Ishikawa (cell line): Measurements from ENCODE around the gene SRBD1.

Experiments used
- CEBPB ChIP-seq: IDR thresholded peaks from 2 replicates; pipeline ENCODE4 v1.6.1; 2012
- CREB1 ChIP-seq: IDR thresholded peaks from 2 replicates; pipeline ENCODE4 v1.6.1; 2012; ENCODE audit warnings: low read depth
- EGR1 ChIP-seq: IDR thresholded peaks from 2 replicates; pipeline ENCODE4 v1.6.1; 2012
- EP300 ChIP-seq: IDR thresholded peaks from 2 replicates; pipeline ENCODE4 v1.6.1; 2012; ENCODE audit warnings: borderline replicate concordance
- FOXM1 ChIP-seq: IDR thresholded peaks from 2 replicates; pipeline ENCODE4 v1.6.1; 2012; ENCODE audit warnings: low read depth, borderline replicate concordance
- NFIC ChIP-seq: IDR thresholded peaks from 2 replicates; pipeline ENCODE4 v1.6.1; 2012
- RAD21 ChIP-seq: IDR thresholded peaks from 2 replicates; pipeline ENCODE4 v1.6.1; 2012; ENCODE audit warnings: low read depth
- TAF1 ChIP-seq: IDR thresholded peaks from 2 replicates; pipeline ENCODE4 v1.6.1; 2012; ENCODE audit warnings: low read depth, mild to moderate bottlenecking
- TCF12 ChIP-seq: IDR thresholded peaks from 2 replicates; pipeline ENCODE4 v1.6.1; 2012; ENCODE audit warnings: low read depth
- TEAD4 ChIP-seq: IDR thresholded peaks from 2 replicates; pipeline ENCODE4 v1.6.1; 2012
- YY1 ChIP-seq: IDR thresholded peaks from 2 replicates; pipeline ENCODE4 v1.6.1; 2012; ENCODE audit warnings: low read depth
- ZBTB7A ChIP-seq: IDR thresholded peaks from 2 replicates; pipeline ENCODE4 v1.6.1; 2012; ENCODE audit warnings: low read depth
- TF ChIP-seq, protein P1 (sequence below): IDR thresholded peaks from 2 replicates; pipeline ENCODE4 v1.6.1; 2012
- TF ChIP-seq, protein P2 (sequence below): IDR thresholded peaks from 2 replicates; pipeline ENCODE4 v1.6.1; 2012; ENCODE audit warnings: low read depth, mild to moderate bottlenecking
- TF ChIP-seq, protein P3 (sequence below): IDR thresholded peaks from 2 replicates; pipeline ENCODE4 v1.6.1; 2012

SRBD1 gene

DNA sequence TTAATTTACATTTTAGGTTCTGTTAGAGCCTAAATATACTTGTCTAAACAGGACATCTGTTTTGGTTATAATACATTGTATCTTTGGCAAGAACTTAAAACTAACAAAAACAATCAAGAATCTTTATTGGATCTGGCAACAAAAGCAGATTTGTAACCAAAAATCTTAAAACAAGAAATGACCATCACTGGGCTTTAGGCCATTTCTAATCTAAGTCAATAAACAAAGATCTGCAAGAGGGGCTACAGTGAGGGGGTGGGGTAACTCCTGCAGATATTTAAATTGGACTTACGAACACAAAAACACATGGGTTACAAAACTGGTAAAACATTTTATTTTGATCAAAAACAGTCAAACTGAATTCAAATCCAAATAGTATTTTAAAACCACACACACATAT, 77.3 kb downstream of the SRBD1 start:
- no peak for TF ChIP-seq FOXM1
- TF ChIP-seq EP300, result no peak
- no peak for TF ChIP-seq CREB1
- no peak for TF ChIP-seq YY1
- no peak for TF ChIP-seq CEBPB
- TF ChIP-seq ZBTB7A, result no peak

DNA sequence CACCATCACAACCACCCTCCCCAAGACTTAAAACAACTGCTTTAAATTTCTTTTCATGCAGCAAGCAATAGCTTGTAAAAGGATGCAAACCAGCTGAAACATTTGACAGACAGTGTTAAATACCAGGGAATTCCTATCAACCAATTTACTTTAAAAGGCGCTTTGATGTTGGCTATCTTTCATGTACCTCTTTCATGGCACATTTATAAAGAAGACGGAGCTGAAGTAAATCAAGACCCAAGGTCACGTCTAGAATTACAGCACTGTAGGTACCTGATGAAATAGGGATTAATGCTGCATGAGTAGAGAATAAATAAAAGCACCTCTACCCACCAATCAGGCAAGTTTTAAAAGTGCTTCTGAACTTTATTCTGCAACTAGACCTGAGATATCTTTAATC, 78.9 kb downstream of the SRBD1 start:
- TF ChIP-seq NFIC (no peak), FOXM1 (no peak), EP300 (no peak), TEAD4 (no peak), TCF12 (no peak), ZBTB7A (no peak), TAF1 (no peak), CREB1 (no peak), RAD21 (no peak), EGR1 (no peak), YY1 (no peak)
- TF ChIP-seq, protein P1, sequence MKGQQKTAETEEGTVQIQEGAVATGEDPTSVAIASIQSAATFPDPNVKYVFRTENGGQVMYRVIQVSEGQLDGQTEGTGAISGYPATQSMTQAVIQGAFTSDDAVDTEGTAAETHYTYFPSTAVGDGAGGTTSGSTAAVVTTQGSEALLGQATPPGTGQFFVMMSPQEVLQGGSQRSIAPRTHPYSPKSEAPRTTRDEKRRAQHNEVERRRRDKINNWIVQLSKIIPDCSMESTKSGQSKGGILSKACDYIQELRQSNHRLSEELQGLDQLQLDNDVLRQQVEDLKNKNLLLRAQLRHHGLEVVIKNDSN, result no peak
- TF ChIP-seq, protein P2, sequence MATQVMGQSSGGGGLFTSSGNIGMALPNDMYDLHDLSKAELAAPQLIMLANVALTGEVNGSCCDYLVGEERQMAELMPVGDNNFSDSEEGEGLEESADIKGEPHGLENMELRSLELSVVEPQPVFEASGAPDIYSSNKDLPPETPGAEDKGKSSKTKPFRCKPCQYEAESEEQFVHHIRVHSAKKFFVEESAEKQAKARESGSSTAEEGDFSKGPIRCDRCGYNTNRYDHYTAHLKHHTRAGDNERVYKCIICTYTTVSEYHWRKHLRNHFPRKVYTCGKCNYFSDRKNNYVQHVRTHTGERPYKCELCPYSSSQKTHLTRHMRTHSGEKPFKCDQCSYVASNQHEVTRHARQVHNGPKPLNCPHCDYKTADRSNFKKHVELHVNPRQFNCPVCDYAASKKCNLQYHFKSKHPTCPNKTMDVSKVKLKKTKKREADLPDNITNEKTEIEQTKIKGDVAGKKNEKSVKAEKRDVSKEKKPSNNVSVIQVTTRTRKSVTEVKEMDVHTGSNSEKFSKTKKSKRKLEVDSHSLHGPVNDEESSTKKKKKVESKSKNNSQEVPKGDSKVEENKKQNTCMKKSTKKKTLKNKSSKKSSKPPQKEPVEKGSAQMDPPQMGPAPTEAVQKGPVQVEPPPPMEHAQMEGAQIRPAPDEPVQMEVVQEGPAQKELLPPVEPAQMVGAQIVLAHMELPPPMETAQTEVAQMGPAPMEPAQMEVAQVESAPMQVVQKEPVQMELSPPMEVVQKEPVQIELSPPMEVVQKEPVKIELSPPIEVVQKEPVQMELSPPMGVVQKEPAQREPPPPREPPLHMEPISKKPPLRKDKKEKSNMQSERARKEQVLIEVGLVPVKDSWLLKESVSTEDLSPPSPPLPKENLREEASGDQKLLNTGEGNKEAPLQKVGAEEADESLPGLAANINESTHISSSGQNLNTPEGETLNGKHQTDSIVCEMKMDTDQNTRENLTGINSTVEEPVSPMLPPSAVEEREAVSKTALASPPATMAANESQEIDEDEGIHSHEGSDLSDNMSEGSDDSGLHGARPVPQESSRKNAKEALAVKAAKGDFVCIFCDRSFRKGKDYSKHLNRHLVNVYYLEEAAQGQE, result no peak
- TF ChIP-seq, protein P3, sequence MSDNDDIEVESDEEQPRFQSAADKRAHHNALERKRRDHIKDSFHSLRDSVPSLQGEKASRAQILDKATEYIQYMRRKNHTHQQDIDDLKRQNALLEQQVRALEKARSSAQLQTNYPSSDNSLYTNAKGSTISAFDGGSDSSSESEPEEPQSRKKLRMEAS, result no peak

DNA sequence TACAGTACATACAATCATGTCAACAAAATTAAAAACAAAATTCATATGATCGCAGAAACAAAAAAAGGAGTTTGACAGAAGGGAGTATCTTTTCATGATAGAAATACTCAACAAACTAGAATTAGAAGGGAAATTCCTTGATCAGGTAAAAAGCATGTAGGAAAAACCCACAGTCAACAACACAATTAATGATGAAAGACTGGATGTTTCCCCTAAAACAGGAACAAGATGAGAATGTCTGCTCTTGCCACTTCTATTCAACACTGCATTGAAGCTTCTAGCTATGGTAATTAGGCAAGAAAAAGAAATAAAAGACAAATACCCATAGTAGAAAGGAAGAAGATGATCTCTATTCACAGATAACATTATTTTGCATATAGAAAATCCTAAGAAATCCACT, 87.1 kb downstream of the SRBD1 start:
- TF ChIP-seq EGR1 (no peak), YY1 (no peak), TEAD4 (no peak), FOXM1 (no peak), ZBTB7A (no peak), RAD21 (no peak), CREB1 (no peak), NFIC (no peak), TAF1 (no peak)
- TF ChIP-seq, protein P2, result no peak
- TF ChIP-seq, protein P1, result no peak

DNA sequence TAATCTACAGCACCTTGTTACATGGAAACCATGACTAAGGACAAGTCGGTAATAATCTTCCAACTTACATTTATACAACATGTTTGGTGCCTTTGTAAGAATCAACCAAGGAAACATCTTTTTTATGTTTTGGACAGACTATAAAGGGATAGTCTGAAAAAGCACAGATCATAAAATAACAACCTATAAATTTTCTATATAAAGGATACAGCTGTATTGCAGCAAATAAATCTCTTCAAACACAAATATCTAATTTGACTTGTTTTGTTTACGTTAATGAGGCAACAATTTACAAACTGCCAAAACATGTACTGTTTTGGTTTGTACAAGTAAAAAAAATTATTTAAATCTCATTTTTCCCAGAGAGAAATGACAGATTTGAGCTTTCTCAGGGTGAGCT, 92.5 kb downstream of the SRBD1 start:
- TF ChIP-seq, protein P3, result no peak
- TF ChIP-seq NFIC (no peak), TCF12 (no peak), ZBTB7A (no peak), CEBPB (no peak)

DNA sequence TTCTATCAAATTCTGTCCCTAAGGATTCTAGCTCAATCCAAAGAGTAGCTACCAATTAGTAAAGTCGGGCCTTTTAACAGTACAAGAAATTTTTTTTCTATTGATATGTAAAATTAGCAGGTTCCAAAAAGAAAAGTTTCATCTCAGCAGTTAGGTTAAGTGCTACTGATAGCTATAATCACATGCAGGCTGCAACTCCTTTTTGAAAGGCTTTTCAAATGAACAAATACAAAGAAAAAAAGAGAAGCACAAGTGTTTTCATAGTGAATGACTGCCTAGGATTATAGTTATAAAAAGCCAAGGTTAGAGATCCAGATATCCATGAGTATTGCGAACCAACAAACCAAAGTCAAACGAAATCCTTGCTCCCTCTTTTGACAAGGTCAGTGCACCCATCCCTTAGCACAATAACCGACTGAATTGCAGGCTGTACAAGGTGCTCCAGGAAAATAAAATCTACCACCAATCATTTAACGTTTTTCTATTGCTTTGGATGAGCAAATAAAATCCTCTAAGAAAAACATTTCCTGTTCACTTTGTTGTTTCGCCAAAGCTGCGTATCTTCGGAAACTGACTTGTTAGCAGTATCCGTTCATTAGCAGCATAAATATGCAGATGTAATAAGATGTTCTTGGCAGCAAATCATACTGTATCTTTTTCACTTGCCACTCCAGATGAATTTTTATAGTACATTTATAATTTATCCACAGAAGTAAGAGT, 100.2 kb downstream of the SRBD1 start:
- TF ChIP-seq, protein P3, result no peak

DNA sequence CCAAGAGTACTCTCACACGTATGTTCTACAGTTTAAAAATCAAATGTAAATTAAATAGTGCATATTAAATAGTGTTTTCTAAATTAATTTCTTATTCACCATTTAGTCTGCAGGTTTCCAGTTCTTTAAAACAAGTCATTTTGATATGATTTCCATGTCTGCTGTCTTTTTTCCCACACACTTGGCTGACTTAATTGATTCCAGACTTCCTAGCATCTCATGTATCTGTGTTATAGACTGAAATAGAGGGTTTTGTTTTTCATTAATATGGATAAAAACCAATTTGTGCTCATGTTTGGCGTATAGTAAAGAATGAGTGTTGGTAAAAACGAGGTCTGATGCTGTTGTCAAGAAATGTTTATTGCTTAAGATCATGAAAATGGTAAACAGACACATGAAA, 104.3 kb downstream of the SRBD1 start:
- no peak for TF ChIP-seq ZBTB7A
- TF ChIP-seq, protein P2, result no peak
